GM04503 (cell line): ENCODE measurements around the gene CAMTA1.
"Not testable (repeated sequence)": the region's sequence is repeated elsewhere in the genome, so short reads cannot be mapped to it uniquely, and the experiment has no call there.

Experiments
- DNase-seq: peaks from one replicate; pipeline ENCODE4 v3.0.0-alpha.2; 2012; ENCODE audit warnings: low read depth

Gene CAMTA1

GRCh38 chr1:6809461-6809860 lies 24.2 kb downstream of the CAMTA1 start:
- no peak for DNase-seq

- DNase-seq, result not testable (repeated sequence)
These were observed 25.0 kb downstream of the CAMTA1 start for GRCh38 chr1:6810146-6810734.

- no peak for DNase-seq
These were observed 26.3 kb downstream of the CAMTA1 start for GRCh38 chr1:6811583-6811982.

GRCh38 chr1:6813165-6813564 lies 27.9 kb downstream of the CAMTA1 start:
- DNase-seq, result no peak

GRCh38 chr1:6815726-6816125 lies 30.5 kb downstream of the CAMTA1 start:
- DNase-seq, result no peak

- DNase-seq, result no peak
These were observed 34.2 kb downstream of the CAMTA1 start for GRCh38 chr1:6819246-6820040.

GRCh38 chr1:6820899-6821298 lies 35.6 kb downstream of the CAMTA1 start:
- no peak for DNase-seq

GRCh38 chr1:6822530-6823359 lies 37.5 kb downstream of the CAMTA1 start:
- DNase-seq, result no peak

GRCh38 chr1:6823793-6824192 lies 38.5 kb downstream of the CAMTA1 start:
- DNase-seq, result no peak

GRCh38 chr1:6824665-6825368 lies 39.6 kb downstream of the CAMTA1 start:
- DNase-seq, result no peak

- no peak for DNase-seq
These were observed 40.6 kb downstream of the CAMTA1 start for GRCh38 chr1:6825828-6826227.

GRCh38 chr1:6827079-6827478 lies 41.8 kb downstream of the CAMTA1 start:
- no peak for DNase-seq

- no peak for DNase-seq
These were observed 42.4 kb downstream of the CAMTA1 start for GRCh38 chr1:6827630-6828165.

GRCh38 chr1:6831366-6831765 lies 46.1 kb downstream of the CAMTA1 start:
- no peak for DNase-seq

GRCh38 chr1:6832006-6832405 lies 46.8 kb downstream of the CAMTA1 start:
- DNase-seq, result not testable (repeated sequence)

GRCh38 chr1:6832531-6833188 lies 47.4 kb downstream of the CAMTA1 start:
- no peak for DNase-seq

- DNase-seq, result no peak
These were observed 48.5 kb downstream of the CAMTA1 start for GRCh38 chr1:6833804-6834203.

- no peak for DNase-seq
These were observed 49.1 kb downstream of the CAMTA1 start for GRCh38 chr1:6834366-6834765.

GRCh38 chr1:6835139-6835538 lies 49.9 kb downstream of the CAMTA1 start:
- no peak for DNase-seq

GRCh38 chr1:6842301-6842700 lies 57.0 kb downstream of the CAMTA1 start:
- DNase-seq, result no peak

- not testable (repeated sequence) for DNase-seq
These were observed 60.5 kb downstream of the CAMTA1 start for GRCh38 chr1:6845786-6846185.
